Testis (tissue), 3 donors: ENCODE measurements around the gene PRCP. TPM values are rescaled to one million over a fixed set of nuclear protein-coding genes. Genes with fewer than 3 reads are reported as not detected.

Experiments used
- DNase-seq: peaks from one replicate; pipeline ENCODE4 v3.0.0-alpha.2; 2019
- H3K27ac ChIP-seq, 2 donors: fragments of 200-600 bp; sonication (generic); one replicate each; pipeline ENCODE4 v1.5.1; 2019
- H3K27me3 ChIP-seq: fragments of 200-600 bp; sonication (generic); one replicate; pipeline ENCODE4 v1.5.1; 2019
- H3K36me3 ChIP-seq: fragments of 200-600 bp; sonication (generic); one replicate; pipeline ENCODE4 v1.5.1; 2017; ENCODE audit warnings: low read depth; ENCODE audit errors: missing control alignments
- H3K4me1 ChIP-seq: fragments of 200-600 bp; sonication (generic); one replicate; pipeline ENCODE4 v1.5.1; 2019
- H3K4me3 ChIP-seq, 2 donors: fragments of 200-600 bp; sonication (generic); one replicate each; pipeline ENCODE4 v1.5.1; 2017 to 2019
- H3K9me3 ChIP-seq: fragments of 200-600 bp; sonication (generic); one replicate; pipeline ENCODE4 v1.5.1; 2017
- CTCF ChIP-seq, 3 experiments: fragments of 450-650 bp in 2 of 3; fragments of 200-600 bp in 1 of 3; sonication (generic) in 1 of 3; IDR thresholded peaks; one replicate each; pipeline ENCODE4 v1.5.1; 2016 to 2019; ENCODE audit warnings: antibody characterized with exemption in 3 of 3, mild to moderate bottlenecking in 2 of 3, moderate library complexity in 1 of 3
- POLR2A ChIP-seq: fragments of 450-650 bp; IDR thresholded peaks from one replicate; pipeline ENCODE4 v1.6.1; 2017; ENCODE audit warnings: antibody characterized with exemption, mild to moderate bottlenecking, moderate library complexity
- WGBS, 2 donors: methylation state at CpG; one replicate each; pipeline ENCODE4 v1.1.5; 2018; 5-methylcytosine and 5-hydroxymethylcytosine counted together
- intact Hi-C: fragments of 100-400 bp; cut with DNase I; formaldehyde crosslinking; loops from one replicate; pipeline ENCODE4 v1.15.1; 2023; ENCODE audit warnings: low total_unique reads
- polyA plus RNA-seq: library from polyadenylated mRNA; stranded (reverse); fragments of 350-450 nt; fragmentation: Illumina TruSeq; extraction: RNeasy Lipid Tissue Mini Kit (QIAGEN cat#74804); gene quantifications from one replicate; pipeline ENCODE4 v1.2.3, GENCODE V29; 2014; ENCODE audit warnings: low read depth, low replicate concordance; ENCODE audit not compliant: insufficient read depth
- total RNA-seq, 2 donors: library from RNA; depleted of rRNA; stranded (reverse); fragments of >200 nt; gene quantifications; one replicate each; pipeline ENCODE4 v1.2.3, GENCODE V29; 2016

PRCP gene
- total and polyA plus RNA-seq, 3 donors from 2014 or later = 41.3 to 118 (median 46.9) TPM

GRCh38 chr11:82930734-82931133 lies 30.5 kb upstream of the PRCP start:
- no peaks in the 10 kb centered on the region for H3K36me3 ChIP-seq
- H3K9me3 ChIP-seq = no peaks in the 10 kb centered on the region
- intact Hi-C loops = no loop called here
- H3K27ac ChIP-seq = no peak overlapping the region
- WGBS, 2 donors = 78 to 82% methylated on average over 2 of the region's 2 CpGs
- no peak for DNase-seq
- no peaks in the 10 kb centered on the region for H3K27me3 ChIP-seq
- no peak for TF ChIP-seq POLR2A
- TF ChIP-seq CTCF (IDR thresholded peaks at IDR 0.05) = no peak
- no peak overlapping the region for H3K4me3 ChIP-seq
- no peaks in the 10 kb centered on the region for H3K4me1 ChIP-seq

GRCh38 chr11:82930229-82930628 lies 30.0 kb upstream of the PRCP start:
- intact Hi-C loops = no loop called here
- H3K4me1 ChIP-seq = no peaks in the 10 kb centered on the region
- 81 to 90% methylated on average over 3 of the region's 3 CpGs for WGBS, 2 donors
- no peaks in the 10 kb centered on the region for H3K27me3 ChIP-seq
- no peak for DNase-seq
- H3K9me3 ChIP-seq = no peaks in the 10 kb centered on the region
- H3K27ac ChIP-seq = no peak overlapping the region
- H3K36me3 ChIP-seq = no peaks in the 10 kb centered on the region
- H3K4me3 ChIP-seq = no peak overlapping the region
- TF ChIP-seq POLR2A (no peak), CTCF (IDR thresholded peaks at IDR 0.05) (no peak)

- no peaks in the 10 kb centered on the region for H3K9me3 ChIP-seq
- 94 to 96% methylated on average over 10 of the region's 10 CpGs for WGBS, 2 donors
Observed at GRCh38 chr11:82929121-82929520, 28.9 kb upstream of the PRCP start.

GRCh38 chr11:82927264-82927880 lies 27.1 kb upstream of the PRCP start:
- H3K9me3 ChIP-seq = no peaks in the 10 kb centered on the region
- intact Hi-C loops = no loop called here
- H3K4me3 ChIP-seq = no peak overlapping the region
- no peaks in the 10 kb centered on the region for H3K27me3 ChIP-seq
- no peak for TF ChIP-seq POLR2A
- TF ChIP-seq CTCF (IDR thresholded peaks at IDR 0.05) = peak; percentile 56 to 92 (median 68)
- H3K27ac ChIP-seq = no peak overlapping the region
- no peaks in the 10 kb centered on the region for H3K36me3 ChIP-seq
- DNase-seq = no peak
- no peaks in the 10 kb centered on the region for H3K4me1 ChIP-seq

More at GRCh38 chr11:82929121-82929520, 28.9 kb upstream of the PRCP start:
- TF ChIP-seq POLR2A = no peak
- no peak for TF ChIP-seq CTCF (IDR thresholded peaks at IDR 0.05)
- H3K27me3 ChIP-seq = no peaks in the 10 kb centered on the region
- H3K4me1 ChIP-seq = no peaks in the 10 kb centered on the region
- no peak for DNase-seq
- H3K27ac ChIP-seq = no peak overlapping the region
- no peak overlapping the region for H3K4me3 ChIP-seq
- no peaks in the 10 kb centered on the region for H3K36me3 ChIP-seq
- intact Hi-C loops = no loop called here
